Effector memory CD4-positive, alpha-beta T cell (primary cell): ENCODE data around the gene MRPS23.
A peak's percentile ranks its signal among the peaks of the same experiment; 100 is the strongest.
"Not testable (repeated sequence)": the region's sequence is repeated elsewhere in the genome, so short reads cannot be mapped to it uniquely, and the experiment has no call there.

Experiments used
- DNase-seq, 3 donors: peaks; one replicate each; pipeline ENCODE4 v3.0.0-alpha.2; 2020
- H3K27ac ChIP-seq: 2 replicates; pipeline ENCODE4 v1.7.0; 2013; ENCODE audit warnings: mild to moderate bottlenecking, low read length, moderate library complexity; ENCODE audit not compliant: insufficient read depth, poor library complexity, severe bottlenecking
- H3K27me3 ChIP-seq: replicated peaks from 2 replicates; pipeline ENCODE4 v1.7.0; 2013; ENCODE audit warnings: mild to moderate bottlenecking, low read length; ENCODE audit not compliant: insufficient read depth, control insufficient read depth, poor library complexity, severe bottlenecking
- H3K36me3 ChIP-seq: 2 replicates; pipeline ENCODE4 v1.7.0; 2013; ENCODE audit warnings: mild to moderate bottlenecking, low read length, moderate library complexity; ENCODE audit not compliant: control insufficient read depth, insufficient read depth
- H3K4me1 ChIP-seq: 2 replicates; pipeline ENCODE4 v1.7.0; 2013; ENCODE audit warnings: low read length, mild to moderate bottlenecking; ENCODE audit not compliant: control insufficient read depth, insufficient read depth, poor library complexity, severe bottlenecking
- H3K4me3 ChIP-seq: 2 replicates; pipeline ENCODE4 v1.7.0; 2013; ENCODE audit warnings: low read length, low read depth, mild to moderate bottlenecking; ENCODE audit not compliant: insufficient read depth, poor library complexity, severe bottlenecking
- H3K9me3 ChIP-seq: 2 replicates; pipeline ENCODE4 v1.7.0; 2013; ENCODE audit warnings: mild to moderate bottlenecking, low read length, moderate library complexity; ENCODE audit not compliant: control insufficient read depth

Gene MRPS23

DNA sequence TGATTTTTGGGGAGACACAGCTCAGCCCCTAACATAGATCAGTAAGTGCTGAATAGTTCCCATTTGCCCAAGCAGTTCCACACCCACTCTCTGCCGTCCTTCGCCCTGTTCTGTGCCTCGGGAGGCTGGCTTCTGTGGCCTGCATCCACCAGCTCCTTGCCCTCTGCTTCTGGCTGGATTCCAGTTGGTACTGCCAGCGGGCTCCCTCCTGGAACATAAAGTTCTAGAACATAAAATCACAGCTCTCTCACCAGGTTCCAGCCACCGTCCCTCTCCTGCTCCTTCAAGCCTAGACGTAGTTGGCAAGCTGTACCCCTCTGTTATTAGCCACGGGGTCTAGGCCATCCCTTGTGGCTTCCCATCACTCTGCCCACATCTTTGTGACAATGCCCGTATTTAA, 3.9 kb upstream of the MRPS23 start:
- Histone ChIP-seq H3K4me1 (peaks cover 9% of the 10 kb centered on the region), H3K9me3 (no peaks in the 10 kb centered on the region), H3K27me3 (no peaks in the 10 kb centered on the region), H3K36me3 (no peaks in the 10 kb centered on the region), H3K27ac (no peak overlapping the region), H3K4me3 (no peak overlapping the region)
- no peak for DNase-seq

DNA sequence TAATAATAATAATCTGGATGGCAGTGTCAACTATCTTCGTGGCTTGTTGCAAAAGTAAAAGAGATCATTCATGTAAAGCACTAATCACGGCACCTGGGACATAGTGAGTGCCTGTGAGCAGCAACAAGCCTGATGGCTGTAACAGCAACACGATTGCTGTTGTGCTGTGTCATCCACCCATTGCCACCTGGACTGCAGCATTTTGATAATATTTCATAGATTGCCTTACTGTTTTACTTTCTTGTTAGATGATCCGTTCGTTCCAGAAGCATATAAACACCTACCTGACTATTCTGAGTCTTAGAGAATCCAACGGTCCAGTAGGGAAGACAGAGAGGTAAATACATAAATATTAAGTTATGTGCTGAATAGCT, 3.1 kb upstream of the MRPS23 start:
- H3K36me3 ChIP-seq = no peaks in the 10 kb centered on the region
- H3K4me3 ChIP-seq = no peak overlapping the region
- no peak overlapping the region for H3K27ac ChIP-seq
- DNase-seq = no peak
- no peaks in the 10 kb centered on the region for H3K9me3 ChIP-seq
- peaks cover 10% of the 10 kb centered on the region for H3K4me1 ChIP-seq
- H3K27me3 ChIP-seq = no peaks in the 10 kb centered on the region

DNA sequence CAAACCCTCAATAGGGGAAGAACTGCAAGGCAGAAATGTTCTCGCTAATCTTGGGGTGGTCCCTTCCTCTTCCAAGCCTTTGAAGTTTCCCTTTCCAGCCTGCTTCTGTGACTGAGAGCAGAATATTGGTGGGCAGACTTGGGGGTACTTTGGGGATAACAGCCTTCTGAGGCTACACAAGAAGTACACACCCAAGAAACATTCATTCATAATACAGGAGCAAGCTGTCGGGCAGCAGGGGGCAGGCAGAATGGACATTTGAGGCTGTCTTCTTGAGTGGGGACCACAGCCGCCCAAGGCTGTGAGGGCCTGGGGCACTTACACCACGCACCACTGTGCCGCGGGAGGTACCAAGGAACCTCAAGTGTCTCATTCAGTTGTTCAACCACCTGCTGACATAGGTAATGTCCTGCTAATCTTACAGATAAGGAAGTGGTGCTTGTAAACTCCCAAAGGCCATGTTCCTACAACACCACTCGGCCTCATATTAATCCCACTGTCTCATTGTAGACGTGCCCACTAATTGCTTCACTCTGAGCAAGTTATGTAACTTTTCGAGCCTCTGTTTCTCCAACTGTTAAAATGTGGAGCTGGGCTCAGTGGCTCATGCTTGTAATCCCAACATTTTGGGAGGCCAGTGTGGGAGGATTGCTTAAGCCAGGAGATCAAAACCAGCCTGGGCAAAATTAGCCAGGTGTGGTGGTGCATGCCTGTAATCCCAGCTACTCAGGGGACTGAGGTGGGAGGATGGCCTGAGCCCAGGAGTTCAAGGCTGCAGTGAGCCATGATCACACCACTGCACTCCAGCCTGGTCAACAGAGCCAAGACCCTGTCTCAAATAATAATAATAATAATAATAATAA, 2.5 kb upstream of the MRPS23 start:
- no peak overlapping the region for H3K4me3 ChIP-seq
- H3K9me3 ChIP-seq = no peaks in the 10 kb centered on the region
- H3K27ac ChIP-seq = no peak overlapping the region
- H3K36me3 ChIP-seq = no peaks in the 10 kb centered on the region
- no peaks in the 10 kb centered on the region for H3K27me3 ChIP-seq
- no peak for DNase-seq
- H3K4me1 ChIP-seq = peaks cover 10% of the 10 kb centered on the region

DNA sequence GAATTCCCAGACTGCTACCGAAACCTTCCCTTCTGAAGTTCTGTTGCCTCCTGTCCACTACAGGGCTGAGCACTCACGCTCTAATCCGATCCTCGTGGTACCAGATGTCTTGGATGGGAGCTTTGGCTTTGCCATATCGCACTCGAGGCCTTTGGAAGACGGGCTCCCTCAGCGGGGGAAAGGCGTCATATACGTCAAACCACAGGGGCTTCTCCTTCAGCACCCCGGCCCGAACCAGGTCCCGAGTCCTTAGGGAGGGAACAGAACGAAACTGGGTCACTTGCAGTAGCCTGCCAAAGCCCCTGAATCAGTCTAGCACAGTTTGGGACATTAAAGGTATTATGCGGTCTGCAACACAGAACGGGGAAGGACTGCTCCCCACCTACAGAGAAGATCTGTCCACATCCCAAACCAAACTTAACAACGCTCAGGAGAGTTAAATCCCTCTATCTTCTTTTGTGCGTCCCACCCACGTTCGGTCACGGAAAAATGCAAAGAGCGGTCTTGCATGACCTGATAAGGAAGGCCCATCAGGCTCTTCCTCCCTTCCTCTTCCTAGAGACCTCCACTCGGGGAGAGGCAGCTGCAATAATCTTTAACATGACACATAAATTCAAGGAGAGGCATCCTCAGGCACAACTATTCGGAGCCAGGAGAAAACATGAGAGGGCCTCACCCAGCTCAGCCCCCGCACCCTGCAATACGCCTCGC, 526 bp downstream of the MRPS23 start:
- H3K27me3 ChIP-seq = no peaks in the 10 kb centered on the region
- peak overlapping the region; percentile 91 for H3K27ac ChIP-seq
- H3K9me3 ChIP-seq = no peaks in the 10 kb centered on the region
- peak overlapping the region; percentile 61 for H3K4me3 ChIP-seq
- DNase-seq = no peak
- H3K4me1 ChIP-seq = peaks cover 10% of the 10 kb centered on the region
- H3K36me3 ChIP-seq = peaks cover 7% of the 10 kb centered on the region

DNA sequence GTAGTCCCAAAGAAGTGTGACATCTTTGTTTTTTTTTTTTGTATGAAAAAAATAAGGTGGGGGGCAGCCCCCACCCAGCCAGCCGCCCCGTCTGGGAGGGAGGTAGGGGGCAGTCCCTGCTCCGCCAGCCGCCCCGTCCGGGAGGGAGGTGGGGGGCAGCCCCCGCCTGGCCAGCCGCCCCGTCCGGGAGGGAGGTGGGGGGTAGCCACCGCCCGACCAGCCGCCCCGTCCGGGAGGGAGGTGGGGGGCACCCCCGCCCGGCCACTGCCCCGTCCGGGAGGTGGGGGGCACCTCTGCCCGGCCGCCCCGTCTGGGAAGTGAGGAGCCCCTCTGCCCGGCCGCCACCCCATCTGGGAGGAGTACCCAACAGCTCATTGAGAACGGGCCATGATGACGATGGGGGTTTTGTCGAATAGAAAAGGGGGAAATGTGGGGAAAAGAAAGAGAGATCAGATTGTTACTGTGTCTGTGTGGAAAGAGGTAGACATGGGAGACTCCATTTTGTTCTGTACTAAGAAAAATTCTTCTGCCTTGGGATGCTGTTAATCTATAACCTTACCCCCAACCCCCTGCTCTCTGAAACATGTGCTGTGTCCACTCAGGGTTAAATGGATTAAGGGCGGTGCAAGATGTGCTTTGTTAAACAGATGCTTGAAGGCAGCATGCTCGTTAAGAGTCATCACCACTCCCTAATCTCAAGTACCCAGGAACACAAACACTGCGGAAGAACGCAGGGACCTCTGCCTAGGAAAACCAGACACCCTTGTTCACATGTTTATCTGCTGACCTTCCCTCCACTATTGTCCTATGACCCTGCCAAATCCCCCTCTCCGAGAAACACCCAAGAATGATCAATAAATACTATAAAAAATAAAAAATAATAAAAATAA, 3.5 kb downstream of the MRPS23 start:
- not testable (repeated sequence) for H3K4me3 ChIP-seq, H3K27me3 ChIP-seq, H3K9me3 ChIP-seq, DNase-seq, H3K27ac ChIP-seq
- Histone ChIP-seq H3K36me3 (peaks cover 10% of the 10 kb centered on the region), H3K4me1 (peaks cover 10% of the 10 kb centered on the region)

DNA sequence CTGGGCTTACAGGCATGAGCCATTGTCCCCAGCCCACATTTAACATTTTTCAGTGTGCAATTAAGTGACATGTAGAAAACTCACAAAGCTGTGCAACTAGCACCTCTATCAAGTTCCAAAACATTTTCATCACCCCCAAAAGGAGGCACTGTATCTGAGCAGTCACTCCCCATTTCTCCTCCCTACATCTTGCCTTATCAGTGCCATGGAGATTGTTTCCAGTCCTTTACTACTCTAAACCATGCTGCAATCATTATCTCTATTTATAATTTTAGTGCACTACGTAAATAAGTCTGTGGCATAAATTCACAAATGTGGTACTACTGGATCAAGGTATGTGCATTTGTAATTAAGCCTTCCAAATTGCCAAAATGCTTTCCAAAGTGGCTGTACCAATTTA, 7.6 kb downstream of the MRPS23 start:
- peaks cover 33% of the 10 kb centered on the region for H3K36me3 ChIP-seq
- H3K9me3 ChIP-seq = no peaks in the 10 kb centered on the region

DNA sequence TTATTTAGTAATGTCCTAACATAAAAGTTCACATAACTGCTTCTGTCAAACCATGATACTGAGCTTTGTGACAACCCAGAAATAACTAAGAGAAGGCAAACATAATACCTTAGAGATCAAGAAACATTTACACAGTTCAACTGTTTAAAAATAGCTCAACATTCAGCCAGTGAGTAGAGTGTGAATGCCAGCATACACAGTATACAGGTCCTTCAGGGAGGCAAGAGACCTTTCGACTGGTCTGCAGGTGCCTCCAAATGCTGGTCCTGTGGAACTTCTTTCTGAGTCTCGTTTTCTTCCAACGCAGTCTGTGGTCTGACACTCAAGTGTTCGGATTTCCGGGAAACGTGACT, 10.3 kb downstream of the MRPS23 start:
- Histone ChIP-seq H3K9me3 (no peaks in the 10 kb centered on the region), H3K36me3 (peaks cover 26% of the 10 kb centered on the region), H3K4me1 (no peaks in the 10 kb centered on the region), H3K4me3 (no peak overlapping the region), H3K27me3 (no peaks in the 10 kb centered on the region), H3K27ac (no peak overlapping the region)
- no peak for DNase-seq

More for the DNA sequence above, 7.6 kb downstream of the MRPS23 start:
- Histone ChIP-seq H3K4me3 (no peak overlapping the region), H3K27ac (no peak overlapping the region), H3K4me1 (no peaks in the 10 kb centered on the region), H3K27me3 (no peaks in the 10 kb centered on the region)
- no peak for DNase-seq

DNA sequence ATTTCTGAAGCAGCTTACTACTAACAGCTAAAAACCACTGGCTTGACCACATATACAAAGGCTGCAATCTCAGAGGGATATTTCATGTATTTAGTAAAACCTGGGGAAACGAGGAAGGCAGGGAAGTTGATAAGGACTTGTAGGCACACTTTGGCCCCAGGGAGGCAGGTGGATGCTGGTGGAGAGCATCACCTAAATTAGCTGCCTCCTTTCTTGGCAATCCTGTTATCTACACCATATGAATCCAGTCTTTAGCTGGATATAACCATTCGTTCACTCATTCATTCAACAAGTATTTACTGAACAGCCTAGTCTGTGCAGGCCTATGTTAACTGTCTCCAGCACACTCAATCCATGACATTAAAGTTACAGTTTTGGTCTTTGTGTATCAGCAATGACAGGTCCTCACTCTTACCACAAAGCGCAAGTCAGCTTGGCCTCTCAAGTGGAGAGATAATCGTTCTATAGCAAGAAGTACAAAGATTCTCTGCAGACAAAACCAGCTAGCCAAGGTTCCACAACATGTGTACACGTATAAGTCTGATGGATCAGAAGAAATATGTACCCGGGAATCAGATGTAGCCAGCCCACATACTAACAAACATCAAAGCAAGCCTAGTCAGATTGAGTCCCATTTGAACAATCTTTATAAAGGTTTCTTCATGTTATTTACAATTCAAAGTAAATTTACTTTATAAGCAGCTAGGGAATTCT, 10.8 kb downstream of the MRPS23 start:
- DNase-seq = no peak
- H3K9me3 ChIP-seq = no peaks in the 10 kb centered on the region
- H3K27ac ChIP-seq = no peak overlapping the region
- no peak overlapping the region for H3K4me3 ChIP-seq
- H3K36me3 ChIP-seq = peaks cover 26% of the 10 kb centered on the region
- no peaks in the 10 kb centered on the region for H3K27me3 ChIP-seq
- no peaks in the 10 kb centered on the region for H3K4me1 ChIP-seq

DNA sequence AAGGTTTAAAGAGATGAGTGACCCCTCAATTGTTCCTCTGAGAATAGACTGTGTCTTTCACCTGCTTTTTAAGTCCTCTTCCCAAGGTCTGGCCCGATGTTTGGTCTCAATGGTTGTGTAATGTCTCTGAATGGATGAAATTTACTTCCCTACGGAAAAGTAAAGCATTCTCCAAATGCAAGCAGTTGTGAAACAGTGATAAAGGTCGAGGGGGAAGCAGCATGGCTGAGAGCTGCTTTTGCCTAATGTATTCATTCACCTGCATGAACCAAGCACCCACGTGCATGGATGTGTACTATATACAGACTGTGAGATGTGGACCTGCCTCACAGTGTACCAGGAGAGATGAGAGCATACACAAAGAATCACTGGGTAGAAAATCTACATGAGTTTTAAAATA, 11.4 kb downstream of the MRPS23 start:
- Histone ChIP-seq H3K4me1 (no peaks in the 10 kb centered on the region), H3K9me3 (no peaks in the 10 kb centered on the region), H3K27me3 (no peaks in the 10 kb centered on the region), H3K36me3 (peaks cover 26% of the 10 kb centered on the region), H3K4me3 (no peak overlapping the region), H3K27ac (no peak overlapping the region)
- no peak for DNase-seq
